Stimulated activated CD8-positive, alpha-beta memory T cell treated with anti-CD3 and anti-CD28 coated beads, Interleukin-15, amount 100 ng/mL, for 1 hour (primary cell): Measurements from ENCODE around the gene ARMC10.
"Not testable (repeated sequence)": the region's sequence is repeated elsewhere in the genome, so short reads cannot be mapped to it uniquely, and the experiment has no call there.

Source experiments
- DNase-seq: peaks from one replicate; pipeline ENCODE4 v3.0.0-alpha.2; 2020; ENCODE audit warnings: low read depth

Gene ARMC10

GRCh38 chr7:103078226-103078625, 3.3 kb downstream of the ARMC10 start:
- DNase-seq, result not testable (repeated sequence)

GRCh38 chr7:103079836-103080235, 4.9 kb downstream of the ARMC10 start:
- DNase-seq, result no peak

GRCh38 chr7:103080923-103081322, 6.0 kb downstream of the ARMC10 start:
- no peak for DNase-seq

GRCh38 chr7:103082497-103082896, 7.6 kb downstream of the ARMC10 start:
- no peak for DNase-seq

GRCh38 chr7:103083210-103083609, 8.3 kb downstream of the ARMC10 start:
- DNase-seq, result no peak

- DNase-seq, result not testable (repeated sequence)
Measured at GRCh38 chr7:103092321-103092720, 17.4 kb downstream of the ARMC10 start.

- DNase-seq, result no peak
Measured at GRCh38 chr7:103093429-103093828, 18.5 kb downstream of the ARMC10 start.

GRCh38 chr7:103094102-103094501, 19.2 kb downstream of the ARMC10 start:
- DNase-seq, result no peak

GRCh38 chr7:103095558-103095957, 20.6 kb downstream of the ARMC10 start:
- not testable (repeated sequence) for DNase-seq

GRCh38 chr7:103097041-103097440, 22.1 kb downstream of the ARMC10 start:
- DNase-seq, result no peak

GRCh38 chr7:103100348-103100747, 25.4 kb downstream of the ARMC10 start:
- DNase-seq, result no peak

- no peak for DNase-seq
Measured at GRCh38 chr7:103101543-103101942, 26.6 kb downstream of the ARMC10 start.

GRCh38 chr7:103106005-103106702, 31.2 kb downstream of the ARMC10 start:
- DNase-seq, result no peak

- DNase-seq, result not testable (repeated sequence)
Measured at GRCh38 chr7:103106703-103107070, 31.7 kb downstream of the ARMC10 start.

GRCh38 chr7:103113164-103113563, 38.2 kb downstream of the ARMC10 start:
- no peak for DNase-seq

GRCh38 chr7:103114576-103115008, 39.7 kb downstream of the ARMC10 start:
- no peak for DNase-seq

GRCh38 chr7:103115771-103116170, 40.8 kb downstream of the ARMC10 start:
- no peak for DNase-seq

- no peak for DNase-seq
Measured at GRCh38 chr7:103116511-103116910, 41.6 kb downstream of the ARMC10 start.

- no peak for DNase-seq
Measured at GRCh38 chr7:103116991-103117390, 42.1 kb downstream of the ARMC10 start.

GRCh38 chr7:103117465-103117864, 42.5 kb downstream of the ARMC10 start:
- DNase-seq, result no peak

- no peak for DNase-seq
Measured at GRCh38 chr7:103119791-103120291, 44.9 kb downstream of the ARMC10 start.

- no peak for DNase-seq
Measured at GRCh38 chr7:103120362-103120761, 45.4 kb downstream of the ARMC10 start.

GRCh38 chr7:103121641-103122040, 46.7 kb downstream of the ARMC10 start:
- no peak for DNase-seq

- DNase-seq, result no peak
Measured at GRCh38 chr7:103123529-103123928, 48.6 kb downstream of the ARMC10 start.
